GM19025 (cell line): ENCODE data around the gene STK38L.

Source experiments
- ATAC-seq: cut with Tn5 transposase; IDR thresholded peaks from one replicate; pipeline ENCODE4 v1.9.1; 2021; ENCODE audit warnings: mild to moderate bottlenecking, low read depth, moderate library complexity; ENCODE audit not compliant: unreplicated experiment

Gene STK38L

DNA sequence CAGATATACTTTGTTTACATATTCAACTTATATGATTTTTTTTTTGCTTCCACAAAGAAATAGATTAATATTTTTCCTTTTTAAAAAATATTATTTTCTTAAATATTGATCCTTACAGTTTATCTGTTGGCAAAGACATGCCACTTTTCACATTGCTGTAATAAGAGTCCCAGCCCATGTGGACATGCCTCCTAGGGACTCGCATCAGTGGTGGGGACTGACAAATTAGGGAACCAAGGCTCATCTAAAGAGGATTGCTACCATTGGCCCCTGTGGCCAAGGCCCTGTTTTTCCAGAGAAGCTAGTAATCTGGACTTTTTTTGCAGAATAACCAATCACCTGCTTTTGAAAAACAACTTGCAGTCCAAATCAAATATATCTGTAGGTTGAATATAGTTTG, 60.8 kb downstream of the STK38L start:
- no peak for ATAC-seq

GRCh38 chr12:27305673-27306456, 61.8 kb downstream of the STK38L start:
- ATAC-seq: no peak

DNA sequence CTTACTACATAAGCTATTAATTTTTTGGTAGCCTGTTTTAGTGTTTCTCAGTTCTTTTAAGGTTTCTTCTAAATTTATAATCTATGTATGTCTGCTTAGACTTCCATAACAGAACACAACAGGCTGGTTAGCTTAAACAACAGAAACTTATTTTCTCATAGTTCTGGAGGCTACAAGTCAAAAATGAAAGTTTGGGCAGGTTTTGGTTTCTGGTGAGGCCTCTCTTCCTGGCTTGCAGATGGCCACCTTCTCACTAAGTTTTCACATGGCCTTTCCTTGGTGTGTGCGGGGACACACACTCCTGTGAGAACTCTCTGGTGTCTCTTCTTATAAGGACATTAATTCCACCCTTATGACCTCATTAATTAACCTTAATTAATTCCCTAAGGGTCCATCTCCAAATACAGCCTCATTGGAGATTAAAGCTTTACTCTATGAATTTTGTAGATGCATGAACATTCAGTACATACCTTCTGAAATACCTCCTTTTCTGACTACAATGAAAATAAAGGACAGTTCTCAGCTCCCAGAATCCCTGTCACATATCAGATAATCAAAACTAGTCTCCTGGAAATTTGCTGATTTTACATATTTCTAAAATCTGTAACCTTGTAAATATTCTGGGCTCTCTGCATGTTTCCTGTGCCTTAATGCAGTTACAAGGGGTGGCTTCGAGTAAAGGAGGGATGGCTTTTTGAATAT, 65.4 kb downstream of the STK38L start:
- peak; percentile 69 for ATAC-seq

- ATAC-seq: peak; percentile 12
Measured at GRCh38 chr12:27309995-27310315, 65.9 kb downstream of the STK38L start.

DNA sequence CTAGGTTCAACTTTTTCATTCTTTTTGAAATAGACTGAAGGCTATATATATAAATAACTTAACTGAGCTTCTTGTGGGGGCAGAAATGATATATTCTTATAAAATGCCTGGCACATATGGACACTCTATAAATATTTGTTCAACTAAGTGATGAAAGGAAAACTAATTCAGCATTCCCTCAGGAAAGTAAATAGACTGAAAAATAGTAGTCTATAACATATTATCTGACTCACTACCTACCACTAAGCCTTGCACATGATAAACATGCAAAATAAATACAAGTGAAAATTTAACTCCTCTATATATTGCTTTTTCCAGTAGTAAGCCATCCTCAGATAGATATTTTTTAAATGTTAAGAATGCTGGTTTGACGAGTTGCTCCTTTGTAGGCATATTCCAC, 72.9 kb downstream of the STK38L start:
- ATAC-seq: no peak

DNA sequence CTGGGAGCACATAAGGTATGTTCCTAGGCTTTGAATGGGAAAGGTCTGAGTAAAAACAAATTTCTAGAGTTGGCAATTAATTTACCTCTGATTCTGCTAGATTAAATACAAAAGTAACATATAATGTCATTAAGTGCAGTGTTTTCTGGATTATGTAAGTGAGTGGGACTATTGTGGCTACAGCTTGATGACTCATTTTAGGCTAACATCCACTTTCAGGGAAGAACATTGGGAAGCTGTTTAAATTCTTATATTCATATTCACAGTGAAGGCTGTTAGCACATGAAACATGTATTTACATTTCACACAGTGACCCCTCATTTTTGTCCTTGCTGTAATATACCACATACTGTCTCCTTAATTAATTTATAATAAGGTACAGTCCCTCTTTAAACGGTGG, 75.3 kb downstream of the STK38L start:
- ATAC-seq: no peak

DNA sequence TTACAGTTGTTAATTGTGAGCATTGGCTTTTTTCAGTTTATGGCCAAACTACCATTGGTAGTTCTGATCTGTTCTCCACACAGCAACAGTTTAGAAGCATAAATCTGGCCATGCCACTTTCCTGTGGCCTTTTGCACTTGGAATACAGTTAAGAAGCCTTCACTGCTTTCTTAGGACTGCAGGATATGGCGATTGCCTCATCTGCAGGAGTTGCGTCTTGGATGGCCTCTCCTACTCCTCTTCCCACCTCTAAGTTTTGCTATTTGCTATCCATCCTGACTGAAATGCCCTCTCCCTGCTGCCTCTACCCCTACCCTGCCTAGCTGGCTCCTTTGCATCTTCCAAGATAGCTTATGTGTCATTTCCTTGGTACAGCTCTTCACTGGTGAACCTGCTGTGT, 75.8 kb downstream of the STK38L start:
- no peak for ATAC-seq

GRCh38 chr12:27324530-27324929, 80.4 kb downstream of the STK38L start:
- ATAC-seq: no peak

- no peak for ATAC-seq
Measured at GRCh38 chr12:27330846-27331245, 86.8 kb downstream of the STK38L start.

DNA sequence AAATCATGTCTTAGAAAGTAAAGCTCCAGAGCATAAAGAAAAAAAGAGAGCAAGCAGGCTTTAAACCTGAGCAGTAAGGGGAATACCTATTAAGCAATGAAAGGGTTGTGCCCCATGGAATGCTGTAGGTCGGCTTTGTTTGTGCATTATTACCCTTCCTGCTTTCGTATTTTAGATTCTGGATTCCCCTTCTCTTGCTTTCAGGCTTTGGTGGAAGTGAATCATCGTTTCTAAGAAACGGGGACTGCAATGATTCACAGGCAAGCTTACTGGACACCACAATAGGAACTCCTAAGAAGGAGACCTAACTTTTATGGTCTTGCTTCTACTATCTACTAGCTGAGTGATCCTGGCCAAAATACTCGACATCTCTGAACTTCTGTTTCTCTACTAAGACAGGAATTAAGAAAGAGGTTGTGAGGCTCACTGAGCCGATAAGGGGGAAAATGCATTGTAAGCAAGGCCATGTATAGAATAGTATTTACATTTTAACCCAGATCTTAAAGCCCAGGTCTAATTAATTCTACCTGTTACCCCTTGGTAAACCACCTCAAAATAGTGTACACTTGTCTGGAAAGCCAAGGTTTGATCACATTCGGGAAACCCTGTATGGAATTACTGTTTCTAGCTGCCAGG, 87.3 kb downstream of the STK38L start:
- peak; percentile 28 for ATAC-seq

DNA sequence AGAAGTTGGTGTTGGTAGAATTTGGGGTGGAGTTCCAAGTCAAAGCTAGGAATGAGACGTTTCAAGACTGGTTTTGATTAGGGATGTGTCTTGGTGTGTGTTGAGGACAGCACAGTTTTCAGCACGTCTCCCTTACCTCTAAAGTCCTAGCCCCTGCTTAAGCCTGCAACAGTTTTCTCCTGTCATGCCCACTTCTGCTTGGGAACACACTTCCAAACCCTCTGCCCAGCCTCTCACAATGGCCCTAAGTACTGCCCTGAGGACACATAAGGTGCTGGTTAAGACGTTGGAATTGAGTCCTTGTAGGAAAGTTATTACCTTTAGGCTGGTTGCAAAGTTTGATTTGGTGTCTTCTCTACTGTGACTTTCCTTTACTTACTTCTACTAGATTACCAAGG, 87.8 kb downstream of the STK38L start:
- ATAC-seq: no peak

GRCh38 chr12:27332407-27332713, 88.3 kb downstream of the STK38L start:
- ATAC-seq: no peak

DNA sequence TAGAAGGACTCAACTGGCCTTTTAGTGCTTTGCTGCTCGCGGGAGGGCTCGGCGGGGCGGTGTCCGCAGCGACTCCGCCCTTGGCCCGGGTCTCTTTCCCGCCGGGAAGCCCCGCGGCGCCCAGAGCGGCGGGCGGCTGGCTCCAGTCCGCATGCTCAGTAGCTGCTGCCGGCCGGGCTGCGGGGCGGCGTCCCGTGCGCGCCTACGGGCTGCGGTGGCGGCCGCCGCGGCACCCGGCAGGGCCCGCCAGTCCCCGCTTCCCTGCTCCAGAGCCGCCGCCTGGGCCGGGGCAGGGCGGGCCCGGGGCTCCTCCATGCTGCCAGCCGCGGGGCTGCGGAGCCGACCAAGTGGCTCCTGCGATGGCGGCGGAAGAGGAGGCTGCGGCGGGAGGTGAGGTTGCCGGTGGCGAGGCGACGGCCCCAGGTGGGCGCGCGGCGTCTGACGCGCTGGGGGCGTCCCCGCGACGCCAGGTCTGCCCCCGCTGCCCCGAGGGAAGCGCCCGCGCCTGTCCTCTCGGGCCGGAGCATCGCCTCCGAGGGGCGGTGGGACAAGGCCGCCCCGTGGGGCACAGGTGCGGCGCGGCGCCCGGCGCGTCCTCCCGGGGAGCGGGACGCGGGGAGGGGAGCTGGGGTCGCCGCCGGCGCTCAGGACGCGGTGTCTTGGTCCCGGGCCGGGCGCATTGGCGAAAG, 88.8 kb downstream of the STK38L start, which contains the start of gene BMAL2:
Gene BMAL2 (plus strand): TSS at position 123 of the 689 bp plus-strand sequence. CDS start 237 bp downstream, at position 360.
- peak; percentile 48 for ATAC-seq

GRCh38 chr12:27333403-27334009, 89.4 kb downstream of the STK38L start:
- ATAC-seq: peak; percentile 31

GRCh38 chr12:27334042-27334720, 90.1 kb downstream of the STK38L start:
- no peak for ATAC-seq

- no peak for ATAC-seq
Measured at GRCh38 chr12:27334721-27335082, 90.6 kb downstream of the STK38L start.

DNA sequence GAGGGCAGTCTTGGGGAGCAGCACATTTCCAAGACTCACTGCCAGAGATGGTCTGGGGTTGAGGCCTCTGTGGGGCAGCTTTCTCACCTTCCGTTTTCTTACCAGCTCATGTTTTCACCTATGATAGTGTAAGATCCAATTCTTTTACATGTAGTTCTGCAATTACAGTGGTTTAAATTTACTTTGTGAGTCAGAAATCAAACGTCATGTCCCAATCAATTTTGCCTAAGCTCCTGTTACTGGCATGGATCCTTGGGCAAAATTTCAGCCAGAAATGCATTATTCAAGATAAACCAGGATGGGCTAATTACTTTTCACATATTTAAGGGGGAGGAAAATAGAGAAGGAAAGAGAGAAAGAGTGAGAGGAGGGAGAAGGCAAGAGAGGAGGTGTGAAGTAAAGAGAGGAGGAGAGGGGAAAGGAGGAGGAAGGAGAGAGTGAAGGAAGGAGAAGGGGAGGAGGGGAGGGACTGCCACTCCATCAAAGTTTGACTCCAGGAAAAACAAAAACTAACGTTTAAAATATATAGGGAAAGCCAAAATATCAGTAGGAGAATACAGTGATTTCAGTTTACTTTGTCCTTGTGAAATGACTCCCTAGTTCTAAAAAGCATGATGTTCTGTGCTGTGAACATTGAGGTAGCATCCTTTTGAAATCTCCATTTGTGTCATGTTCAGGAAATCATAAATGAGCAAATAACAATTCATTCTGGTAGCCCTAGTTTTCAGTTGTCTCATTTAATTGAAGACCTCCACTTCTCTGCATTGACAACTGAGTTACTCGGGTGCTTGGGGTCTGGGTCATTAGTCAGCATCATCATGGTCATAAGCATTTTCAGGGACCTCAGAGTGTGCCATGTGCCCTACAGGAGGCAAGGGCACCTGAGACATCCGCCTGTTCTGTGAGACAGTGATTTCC, 91.5 kb downstream of the STK38L start:
- no peak for ATAC-seq

DNA sequence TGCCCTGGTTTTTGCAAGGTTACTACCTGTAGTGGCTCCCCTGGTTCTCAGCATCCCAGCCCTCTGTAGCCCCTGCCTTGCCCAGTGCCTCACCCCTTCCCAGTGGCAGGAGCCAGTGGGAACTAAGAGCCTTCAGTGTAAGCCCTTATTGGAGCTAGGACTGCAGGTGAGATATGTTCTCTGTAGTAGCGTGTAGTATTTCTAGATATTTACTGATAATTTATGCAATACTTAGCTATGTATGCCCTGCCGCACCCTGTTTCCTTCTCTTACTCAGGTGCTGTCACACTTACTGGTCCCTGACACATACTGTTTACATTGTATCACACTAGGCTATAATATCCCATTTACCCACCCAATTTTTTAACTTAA, 92.2 kb downstream of the STK38L start:
- no peak for ATAC-seq

DNA sequence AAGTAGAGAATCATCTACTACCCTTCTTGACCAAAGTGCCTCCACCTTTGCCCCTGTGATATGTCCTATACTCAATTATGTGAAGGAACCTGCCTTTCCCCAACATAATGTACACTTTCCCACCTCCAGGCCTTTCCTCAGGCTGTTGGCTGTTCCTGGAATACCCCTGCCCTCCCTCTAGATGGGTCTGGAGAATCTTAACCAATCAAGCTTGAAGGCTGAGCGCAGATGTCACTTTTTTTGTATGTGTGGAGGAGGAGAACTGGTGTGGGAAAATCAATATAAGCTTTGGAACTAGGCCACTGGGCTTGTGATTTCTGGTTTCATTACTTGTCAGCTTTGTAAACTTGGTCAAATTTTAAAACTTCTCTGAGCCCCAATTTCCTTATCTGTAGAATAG, 93.3 kb downstream of the STK38L start:
- ATAC-seq: no peak
